Caco-2 (cell line): Measurements from ENCODE around the gene BCL7A. TPM values are rescaled to one million over a fixed set of nuclear protein-coding genes. Genes with fewer than 3 reads are reported as not detected.

Experiments
- BruUV-seq: library from RNA; stranded (reverse); fragments of 400-500 nt; replicated peaks from 2 replicates; lab custom pipeline; 2021; lab: Mats Ljungman, UMichigan
- CTCF ChIA-PET: fragments of 300-600 bp; sonication (Branson Sonifier 250); formaldehyde crosslinking; loops from one replicate; lab custom pipeline; 2022; ENCODE audit warnings: antibody characterized with exemption; lab: Charles Lee
- POLR2A ChIA-PET: fragments of 300-600 bp; sonication (Branson Sonifier 250); formaldehyde crosslinking; loops from one replicate; lab custom pipeline; 2022; ENCODE audit warnings: antibody characterized with exemption; lab: Charles Lee
- DNase-seq, 2 experiments: peaks; one replicate each; pipeline versions ENCODE4 v3.0.0 to v3.0.0-alpha.2; 2020 to 2022
- H3K27me3 ChIP-seq: replicated peaks from 2 replicates; pipeline ENCODE4 v1.6.0; 2011; ENCODE audit warnings: low read length; ENCODE audit not compliant: control insufficient read depth, insufficient read depth
- H3K36me3 ChIP-seq: 2 replicates; pipeline ENCODE4 v1.5.1; 2011; ENCODE audit warnings: low read length; ENCODE audit not compliant: control insufficient read depth, insufficient read depth
- H3K4me1 ChIP-seq: fragments of 250-450 bp; sonication (Bioruptor Pico); 2 replicates; pipeline ENCODE4 v1.5.1; 2020; ENCODE audit warnings: mild to moderate bottlenecking
- H3K4me3 ChIP-seq: 2 replicates; pipeline ENCODE4 v1.5.1; 2011; ENCODE audit warnings: low read depth, mild to moderate bottlenecking, control low read depth, low read length
- H3K9me3 ChIP-seq: fragments of 250-450 bp; sonication (Bioruptor Pico); 2 replicates; pipeline ENCODE4 v1.5.1; 2020; ENCODE audit warnings: mild to moderate bottlenecking, moderate library complexity
- H3K27ac Mint-ChIP-seq: one replicate; pipeline ENCODE4 v1.8.0; 2022; ENCODE audit warnings: mixed read lengths; ENCODE audit not compliant: unreplicated experiment
- H3K27me3 Mint-ChIP-seq: one replicate; pipeline ENCODE4 v1.8.0; 2022; ENCODE audit warnings: mixed read lengths; ENCODE audit not compliant: insufficient read depth, unreplicated experiment
- H3K36me3 Mint-ChIP-seq: one replicate; pipeline ENCODE4 v1.8.0; 2022; ENCODE audit warnings: mild to moderate bottlenecking, mixed read lengths; ENCODE audit not compliant: insufficient read depth, unreplicated experiment
- H3K4me1 Mint-ChIP-seq: one replicate; pipeline ENCODE4 v1.8.0; 2022; ENCODE audit warnings: low read depth, mixed read lengths; ENCODE audit not compliant: unreplicated experiment
- H3K4me3 Mint-ChIP-seq: one replicate; pipeline ENCODE4 v1.8.0; 2022; ENCODE audit warnings: mild to moderate bottlenecking, moderate library complexity, mixed read lengths; ENCODE audit not compliant: unreplicated experiment
- H3K9me3 Mint-ChIP-seq: one replicate; pipeline ENCODE4 v1.8.0; 2022; ENCODE audit warnings: mixed read lengths; ENCODE audit not compliant: unreplicated experiment
- CTCF ChIP-seq, 2 experiments: fragments of 200-600 bp in 1 of 2; IDR thresholded peaks; 1 replicate in 1 of 2; 2 replicates in 1 of 2; pipeline versions ENCODE4 v1.5.1 to v1.8.0; 2011 to 2022; ENCODE audit warnings: antibody characterized with exemption in 1 of 2, control low read depth in 1 of 2, inconsistent platforms in 1 of 2, low read depth in 1 of 2, low read length in 1 of 2, mild to moderate bottlenecking in 1 of 2, moderate library complexity in 1 of 2; ENCODE audit not compliant: insufficient read depth in 1 of 2, severe bottlenecking in 1 of 2, unreplicated experiment in 1 of 2
- intact Hi-C: fragments of 100-400 bp; cut with micrococcal nuclease; formaldehyde crosslinking; loops from one replicate; pipeline ENCODE4 v1.10.0; 2022; ENCODE audit not compliant: unreplicated experiment
- total RNA-seq: library from RNA; stranded (reverse); gene quantifications from 2 replicates; pipeline ENCODE4 v1.2.3, GENCODE V29; 2022

The BCL7A gene
- total RNA-seq, 1 experiment from 2014 or later: 15.5 TPM

GRCh38 chr12:122005252-122005776, 16.4 kb upstream of the BCL7A start:
- no peaks in the 10 kb centered on the region for H3K4me1 Mint-ChIP-seq
- H3K4me3 Mint-ChIP-seq: no peak overlapping the region
- Histone ChIP-seq H3K9me3 (no peaks in the 10 kb centered on the region), H3K4me1 (no peaks in the 10 kb centered on the region), H3K27me3 (no peaks in the 10 kb centered on the region), H3K36me3 (no peaks in the 10 kb centered on the region), H3K4me3 (no peak overlapping the region)
- POLR2A ChIA-PET: no interaction called here
- BruUV-seq: no TSS peak
- no peaks in the 10 kb centered on the region for H3K9me3 Mint-ChIP-seq
- H3K27ac Mint-ChIP-seq: no peak overlapping the region
- no peak for TF ChIP-seq CTCF (IDR thresholded peaks at IDR 0.05; ENCODE audit: insufficient read depth in 1 of 2, low read depth in 1 of 2, low read length in 1 of 2, severe bottlenecking in 1 of 2, unreplicated experiment in 1 of 2)
- intact Hi-C loops: no loop called here
- no peaks in the 10 kb centered on the region for H3K36me3 Mint-ChIP-seq
- H3K27me3 Mint-ChIP-seq: no peaks in the 10 kb centered on the region
- no peak for DNase-seq
- CTCF ChIA-PET: no interaction called here

GRCh38 chr12:122006186-122006926, 15.3 kb upstream of the BCL7A start:
- POLR2A ChIA-PET: no interaction called here

GRCh38 chr12:122009741-122010140, 11.9 kb upstream of the BCL7A start:
- Histone ChIP-seq H3K9me3 (no peaks in the 10 kb centered on the region), H3K4me1 (no peaks in the 10 kb centered on the region), H3K4me3 (no peak overlapping the region), H3K36me3 (no peaks in the 10 kb centered on the region), H3K27me3 (no peaks in the 10 kb centered on the region)
- intact Hi-C loops: loop anchor here (10.0 kb wide), 1 partner anchor 55 kb away; no protein-coding TSS in a partner anchor
- H3K27ac Mint-ChIP-seq: no peak overlapping the region
- H3K36me3 Mint-ChIP-seq: no peaks in the 10 kb centered on the region
- POLR2A ChIA-PET: no interaction called here
- no peak overlapping the region for H3K4me3 Mint-ChIP-seq
- no peaks in the 10 kb centered on the region for H3K4me1 Mint-ChIP-seq
- no peak for DNase-seq
- CTCF ChIA-PET: no interaction called here
- no peaks in the 10 kb centered on the region for H3K27me3 Mint-ChIP-seq
- BruUV-seq: no TSS peak
- TF ChIP-seq CTCF (IDR thresholded peaks at IDR 0.05; ENCODE audit: insufficient read depth in 1 of 2, low read depth in 1 of 2, low read length in 1 of 2, severe bottlenecking in 1 of 2, unreplicated experiment in 1 of 2): no peak
- no peaks in the 10 kb centered on the region for H3K9me3 Mint-ChIP-seq

More at GRCh38 chr12:122006186-122006926, 15.3 kb upstream of the BCL7A start:
- Histone ChIP-seq H3K36me3 (no peaks in the 10 kb centered on the region), H3K4me3 (no peak overlapping the region), H3K9me3 (no peaks in the 10 kb centered on the region), H3K4me1 (no peaks in the 10 kb centered on the region), H3K27me3 (no peaks in the 10 kb centered on the region)
- no peak for TF ChIP-seq CTCF (IDR thresholded peaks at IDR 0.05; ENCODE audit: insufficient read depth in 1 of 2, low read depth in 1 of 2, low read length in 1 of 2, severe bottlenecking in 1 of 2, unreplicated experiment in 1 of 2)
- H3K27me3 Mint-ChIP-seq: no peaks in the 10 kb centered on the region
- CTCF ChIA-PET: no interaction called here
- no peak overlapping the region for H3K27ac Mint-ChIP-seq
- H3K4me1 Mint-ChIP-seq: no peaks in the 10 kb centered on the region
- BruUV-seq: no TSS peak
- intact Hi-C loops: no loop called here
- H3K36me3 Mint-ChIP-seq: no peaks in the 10 kb centered on the region
- no peak overlapping the region for H3K4me3 Mint-ChIP-seq
- no peaks in the 10 kb centered on the region for H3K9me3 Mint-ChIP-seq
- DNase-seq: no peak
